SK-N-SH (cell line): ENCODE results near the gene SWAP70. TPM values are rescaled to one million over a fixed set of nuclear protein-coding genes. Genes with fewer than 3 reads are reported as not detected.

Experiments
- CTCF ChIA-PET: fragments of 300-600, 350-600 bp; formaldehyde crosslinking; extraction: SDS; loops from one replicate; lab custom pipeline; 2021; lab: Yijun Ruan, JAX
- POLR2A ChIA-PET: fragments of 350-600 bp; sonication (Branson Sonifier 250); formaldehyde crosslinking; extraction: SDS; loops from one replicate; lab custom pipeline; 2020; ENCODE audit warnings: antibody characterized with exemption, inconsistent platforms; lab: Yijun Ruan, JAX
- DNase-seq: peaks from one replicate; pipeline ENCODE4 v3.0.0; 2012
- H2AFZ ChIP-seq: fragments of 200-600 bp; sonication (generic); 2 replicates; pipeline ENCODE4 v1.8.1; 2016; ENCODE audit warnings: antibody characterized with exemption, mild to moderate bottlenecking, low read depth
- H3F3A ChIP-seq: fragments of 200-600 bp; sonication (generic); replicated peaks from 2 replicates; pipeline ENCODE3; 2016; ENCODE audit warnings: antibody characterized with exemption, mild to moderate bottlenecking; ENCODE audit not compliant: insufficient read depth
- H3K27ac ChIP-seq, 2 experiments: fragments of 200-500 bp in 1 of 2; fragments of 200-600 bp in 1 of 2; sonication (Bioruptor generic) in 1 of 2; sonication (generic), shearing (Covaris generic) in 1 of 2; 2 replicates each; pipeline versions ENCODE4 v1.5.1 to v1.6.1; 2014 to 2016; ENCODE audit warnings: low read depth in 2 of 2, inconsistent platforms in 1 of 2, low read length in 1 of 2, mild to moderate bottlenecking in 1 of 2, mixed read lengths in 1 of 2
- H3K27me3 ChIP-seq: fragments of 200-600 bp; sonication (generic), shearing (Covaris generic); 2 replicates; pipeline ENCODE4 v1.6.1; 2016; ENCODE audit warnings: mixed run types; ENCODE audit not compliant: insufficient read depth
- H3K36me3 ChIP-seq, 2 experiments: fragments of 200-500 bp in 1 of 2; fragments of 200-600 bp in 1 of 2; sonication (Bioruptor generic) in 1 of 2; sonication (generic) in 1 of 2; replicated peaks in 1 of 2; 2 replicates each; pipeline versions ENCODE3 to v1.5.1; 2014 to 2016; ENCODE audit warnings: low read length in 1 of 2, mild to moderate bottlenecking in 1 of 2; ENCODE audit not compliant: insufficient read depth in 2 of 2, control insufficient read depth in 1 of 2
- H3K4me1 ChIP-seq, 2 experiments: fragments of 200-500 bp in 1 of 2; fragments of 200-600 bp in 1 of 2; sonication (Bioruptor generic) in 1 of 2; sonication (generic), shearing (Covaris generic) in 1 of 2; 2 replicates each; pipeline versions ENCODE4 v1.5.1 to v1.6.1; 2014 to 2016; ENCODE audit warnings: low read depth in 1 of 2, low read length in 1 of 2, mixed run types in 1 of 2; ENCODE audit not compliant: insufficient read depth in 2 of 2, control insufficient read depth in 1 of 2
- H3K4me2 ChIP-seq: fragments of 200-600 bp; sonication (generic), shearing (Covaris generic); 2 replicates; pipeline ENCODE4 v1.6.1; 2017; ENCODE audit warnings: mixed run types
- H3K4me3 ChIP-seq, 2 experiments: fragments of 200-500 bp in 1 of 2; fragments of 200-600 bp in 1 of 2; sonication (Bioruptor generic) in 1 of 2; sonication (generic), shearing (Covaris generic) in 1 of 2; 2 replicates each; pipeline versions ENCODE4 v1.5.1 to v1.8.1; 2014 to 2016; ENCODE audit warnings: low read depth in 2 of 2, inconsistent platforms in 1 of 2, low read length in 1 of 2, mild to moderate bottlenecking in 1 of 2, mixed read lengths in 1 of 2, moderate library complexity in 1 of 2
- H3K79me2 ChIP-seq: fragments of 200-600 bp; sonication (generic); 2 replicates; pipeline ENCODE4 v1.8.1; 2017; ENCODE audit warnings: mild to moderate bottlenecking; ENCODE audit not compliant: insufficient read depth
- H3K9ac ChIP-seq: fragments of 200-600 bp; sonication (generic); 2 replicates; pipeline ENCODE4 v1.6.1; 2017; ENCODE audit warnings: mixed run types
- H3K9me2 ChIP-seq: fragments of 200-600 bp; sonication (generic); 2 replicates; pipeline ENCODE4 v1.6.1; 2017; ENCODE audit warnings: mixed run types
- H3K9me3 ChIP-seq: fragments of 200-600 bp; sonication (generic); 2 replicates; pipeline ENCODE4 v1.6.1; 2017; ENCODE audit warnings: mixed run types, mild to moderate bottlenecking, moderate library complexity
- H4K20me1 ChIP-seq: fragments of 200-600 bp; sonication (generic); 2 replicates; pipeline ENCODE4 v1.6.1; 2017; ENCODE audit warnings: mild to moderate bottlenecking, mixed run types; ENCODE audit not compliant: insufficient read depth
- ELF1 ChIP-seq: IDR thresholded peaks from 2 replicates; pipeline ENCODE4 v1.4.0; 2012
- EP300 ChIP-seq, 2 experiments: IDR thresholded peaks; 2 replicates each; pipeline versions ENCODE4 v1.4.0 to v1.6.1; 2012; ENCODE audit warnings: borderline replicate concordance in 1 of 2, low read depth in 1 of 2, low read length in 1 of 2
- EZH2phosphoT487 ChIP-seq: fragments of 200-600 bp; sonication (generic); IDR thresholded peaks from 2 replicates; pipeline ENCODE4 v1.6.1; 2017; ENCODE audit warnings: low read depth, mixed run types, mild to moderate bottlenecking, antibody characterized with exemption, moderate library complexity, borderline replicate concordance
- FOSL2 ChIP-seq: IDR thresholded peaks from 2 replicates; pipeline ENCODE4 v1.4.0; 2012; ENCODE audit warnings: low read depth, mild to moderate bottlenecking, moderate library complexity, borderline replicate concordance
- GABPA ChIP-seq: IDR thresholded peaks from 2 replicates; pipeline ENCODE4 v1.4.0; 2012; ENCODE audit warnings: low read depth, mild to moderate bottlenecking
- GATA2 ChIP-seq: sonication (generic); formaldehyde crosslinking; IDR thresholded peaks from 2 replicates; pipeline ENCODE4 v1.5.0; 2020; ENCODE audit warnings: mild to moderate bottlenecking, missing genetic modification reagents
- JUND ChIP-seq: IDR thresholded peaks from 2 replicates; pipeline ENCODE4 v1.4.0; 2012
- MXI1 ChIP-seq: IDR thresholded peaks from 2 replicates; pipeline ENCODE4 v1.6.1; 2012; ENCODE audit warnings: mild to moderate bottlenecking, low read depth, low read length, improper control_type of control experiment
- NFIC ChIP-seq: IDR thresholded peaks from 2 replicates; pipeline ENCODE4 v1.4.0; 2012; ENCODE audit warnings: borderline replicate concordance
- NRF1 ChIP-seq: IDR thresholded peaks from 2 replicates; pipeline ENCODE4 v1.6.1; 2012; ENCODE audit warnings: low read depth, mild to moderate bottlenecking, low read length
- POLR2AphosphoS5 ChIP-seq: IDR thresholded peaks from 2 replicates; pipeline ENCODE4 v1.6.1; 2012; ENCODE audit warnings: low read depth, low read length
- SIN3A ChIP-seq: IDR thresholded peaks from 2 replicates; pipeline ENCODE4 v1.6.1; 2012; ENCODE audit warnings: low read depth, mild to moderate bottlenecking, low read length, moderate library complexity, borderline replicate concordance
- TCF12 ChIP-seq: IDR thresholded peaks from 2 replicates; pipeline ENCODE4 v1.4.0; 2012
- ZBTB33 ChIP-seq: IDR thresholded peaks from 2 replicates; pipeline ENCODE4 v1.4.0; 2012; ENCODE audit warnings: low read depth, borderline replicate concordance
- WGBS: methylation state at CpG from one replicate; pipeline ENCODE4 v1.1.6; 2017; ENCODE audit warnings: low lambda C conversion rate; 5-methylcytosine and 5-hydroxymethylcytosine counted together
- polyA plus RNA-seq, 3 experiments: library from polyadenylated mRNA; depleted of rRNA; stranded (reverse); fragments of >200 nt; gene quantifications; 2 replicates each; pipeline ENCODE4 v1.2.3, GENCODE V29; 2012
- TF ChIP-seq, protein P1 (sequence below): IDR thresholded peaks from 2 replicates; pipeline ENCODE4 v1.4.0; 2012; ENCODE audit warnings: low read depth

The SWAP70 gene
- polyA plus RNA-seq, 1 of the 3 experiments (the other 2 are of a cell fraction): 10.6 TPM

DNA sequence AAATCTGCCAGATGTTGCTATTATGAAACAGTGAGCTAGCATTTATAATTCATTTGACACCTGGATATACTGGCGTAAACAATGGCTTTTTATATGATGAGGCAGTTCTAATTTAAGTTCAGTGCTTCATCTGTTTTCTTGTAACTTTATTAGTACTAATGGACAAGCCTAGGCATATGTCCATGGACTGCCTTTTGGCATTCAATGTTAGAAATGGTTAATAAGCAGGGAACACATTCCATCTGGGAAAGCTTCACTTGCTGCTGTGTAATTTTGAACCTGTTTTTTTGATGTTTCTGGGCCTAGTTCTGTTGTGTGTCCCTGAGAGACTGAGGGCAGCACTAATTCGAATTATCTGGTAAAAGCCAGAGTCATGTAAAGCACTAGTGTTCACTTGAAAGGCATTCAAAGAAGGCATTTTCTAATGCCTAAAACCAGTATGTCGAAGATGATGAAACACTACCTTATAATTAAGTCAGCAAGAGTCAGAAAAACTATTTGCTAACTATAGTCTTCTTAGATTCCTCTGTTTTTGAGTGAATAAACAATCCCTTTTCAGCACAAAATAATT is 138.5 kb downstream of the SWAP70 start:
- CTCF ChIA-PET: interaction anchor here (0.6 to 2.0 kb wide), 4 partner anchors 10 to 506 kb away, joined by 3 to 6 read pairs (median 4); partner anchors contain the start of gene ADM
- peak overlapping the region; percentile 41; the same call in 1 of the 2 replicates for H2AFZ ChIP-seq
- no peaks in the 10 kb centered on the region for H3K9me3 ChIP-seq
- POLR2A ChIA-PET: interaction anchor here (1.0 to 1.5 kb wide), 2 partner anchors 229 to 503 kb away, joined by 3 to 4 read pairs; partner anchors contain the start of genes ADM and WEE1
- DNase-seq: peak; percentile 14
- peaks cover 7 to 31% of the 10 kb centered on the region in 2 experiments for H3K4me1 ChIP-seq
- WGBS: 29% methylated on average over 3 of the region's 3 CpGs
- peak overlapping the region; percentile 31 for H3K9ac ChIP-seq
- no peaks in the 10 kb centered on the region for H3K9me2 ChIP-seq
- H3K27me3 ChIP-seq: no peaks in the 10 kb centered on the region
- H3K4me3 ChIP-seq: no peak overlapping the region
- H3K36me3 ChIP-seq: peaks cover 6 to 9% of the 10 kb centered on the region in 2 experiments
- no peaks in the 10 kb centered on the region for H4K20me1 ChIP-seq
- no peak for TF ChIP-seq GATA2 (CRISPR knock-in tag)
- TF ChIP-seq SIN3A: no peak
- no peak; the same call in 1 of the 2 replicates for TF ChIP-seq JUND
- TF ChIP-seq, protein P1, sequence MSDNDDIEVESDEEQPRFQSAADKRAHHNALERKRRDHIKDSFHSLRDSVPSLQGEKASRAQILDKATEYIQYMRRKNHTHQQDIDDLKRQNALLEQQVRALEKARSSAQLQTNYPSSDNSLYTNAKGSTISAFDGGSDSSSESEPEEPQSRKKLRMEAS: no peak
- TF ChIP-seq TCF12: peak; percentile 50; the same call in 1 of the 2 replicates
- peak; percentile 44; the same call in 1 of the 2 replicates for TF ChIP-seq POLR2AphosphoS5
- TF ChIP-seq ZBTB33: no peak
- peak in 1 of 2 experiments; percentile 42; a peak in 1 of 4 replicates for TF ChIP-seq EP300 (IDR thresholded peaks at IDR 0.05; ENCODE audit: borderline replicate concordance in 1 of 2, low read depth in 1 of 2, low read length in 1 of 2)
- 0 out of 2 replicates have a peak, but pooled peaks have one; percentile 1 for TF ChIP-seq FOSL2
- no peak for TF ChIP-seq NFIC
- TF ChIP-seq MXI1: peak; percentile 35; the same call in 1 of the 2 replicates
- TF ChIP-seq ELF1: no peak
- no peak for TF ChIP-seq NRF1
- no peak for TF ChIP-seq EZH2phosphoT487
- no peak for TF ChIP-seq GABPA
- TF ChIP-seq, all 33 proteins: peak for 5
- Histone ChIP-seq H3K79me2 (no peaks in the 10 kb centered on the region), H3K4me2 (peak overlapping the region; percentile 32; the same call in 1 of the 2 replicates), H3F3A (peaks cover 17% of the 10 kb centered on the region), H3K27ac (peak overlapping the region; percentile 76 to 85)

Other genes starting within 250 kb of the SWAP70 start
- gene ZNF143, start 203.1 kb upstream of the SWAP70 start, polyA plus RNA-seq (2012; rRNA removed): 11.3 and 17.0 TPM in 2 replicates
- gene WEE1, start 90.4 kb upstream of the SWAP70 start, polyA plus RNA-seq (2012; rRNA removed): 16.9 and 20.6 TPM in 2 replicates